ENCODE results near the gene PSMB3.

PSMB3 gene

DNA sequence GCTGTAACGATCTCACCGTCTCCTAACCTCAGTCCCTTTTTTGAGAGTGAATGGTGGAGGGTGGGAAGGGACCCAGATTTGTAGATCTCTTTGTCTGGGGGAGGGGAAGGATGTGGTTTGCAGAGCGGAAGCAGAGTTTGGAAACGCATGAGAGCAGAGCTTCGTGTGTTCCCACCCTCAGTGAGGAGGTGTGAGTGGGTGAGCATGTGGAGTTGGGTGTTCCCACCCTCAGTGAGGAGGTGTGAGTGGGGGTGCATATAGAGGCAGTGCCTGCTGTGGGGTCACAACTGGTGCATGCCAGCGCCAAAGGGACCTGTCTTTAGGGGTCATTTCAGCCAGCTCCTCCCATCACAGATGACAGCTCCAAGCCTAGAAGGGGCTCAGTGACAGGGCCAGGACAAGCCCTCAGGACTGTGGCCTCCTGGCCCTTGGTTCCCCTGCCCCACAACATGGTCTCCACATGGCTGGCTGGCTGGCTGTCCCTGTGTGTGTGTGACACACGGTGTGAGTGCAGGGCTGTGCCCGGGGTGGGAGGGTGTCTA lies 24.2 kb upstream of the PSMB3 start (continued):
- TF ChIP-seq ZNF701 (tag by site-specific recombination; IDR thresholded peaks at IDR 0.05), result no peak
- no peak for TF ChIP-seq ZNF335 (tag by site-specific recombination; conservative IDR thresholded peaks at IDR 0.05)
- TF ChIP-seq ZNF2 (tag by site-specific recombination; IDR thresholded peaks at IDR 0.05), result no peak
- no peak for TF ChIP-seq ZNF23 (tag by site-specific recombination; IDR thresholded peaks at IDR 0.05; ENCODE audit: borderline replicate concordance)
- peak; percentile 63 for TF ChIP-seq ZBTB48 (tag by site-specific recombination; IDR thresholded peaks at IDR 0.05)
- TF ChIP-seq SETDB1 (IDR thresholded peaks at IDR 0.05; ENCODE audit: insufficient read length, low read length), result no peak
- TF ChIP-seq, protein P1, sequence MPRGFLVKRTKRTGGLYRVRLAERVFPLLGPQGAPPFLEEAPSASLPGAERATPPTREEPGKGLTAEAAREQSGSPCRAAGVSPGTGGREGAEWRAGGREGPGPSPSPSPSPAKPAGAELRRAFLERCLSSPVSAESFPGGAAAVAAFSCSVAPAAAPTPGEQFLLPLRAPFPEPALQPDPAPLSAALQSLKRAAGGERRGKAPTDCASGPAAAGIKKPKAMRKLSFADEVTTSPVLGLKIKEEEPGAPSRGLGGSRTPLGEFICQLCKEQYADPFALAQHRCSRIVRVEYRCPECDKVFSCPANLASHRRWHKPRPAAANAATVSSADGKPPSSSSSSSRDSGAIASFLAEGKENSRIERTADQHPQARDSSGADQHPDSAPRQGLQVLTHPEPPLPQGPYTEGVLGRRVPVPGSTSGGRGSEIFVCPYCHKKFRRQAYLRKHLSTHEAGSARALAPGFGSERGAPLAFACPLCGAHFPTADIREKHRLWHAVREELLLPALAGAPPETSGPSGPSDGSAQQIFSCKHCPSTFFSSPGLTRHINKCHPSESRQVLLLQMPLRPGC (tag by site-specific recombination; IDR thresholded peaks at IDR 0.05), result no peak
- TF ChIP-seq YY1 (tag by site-specific recombination; IDR thresholded peaks at IDR 0.05), result no peak

DNA sequence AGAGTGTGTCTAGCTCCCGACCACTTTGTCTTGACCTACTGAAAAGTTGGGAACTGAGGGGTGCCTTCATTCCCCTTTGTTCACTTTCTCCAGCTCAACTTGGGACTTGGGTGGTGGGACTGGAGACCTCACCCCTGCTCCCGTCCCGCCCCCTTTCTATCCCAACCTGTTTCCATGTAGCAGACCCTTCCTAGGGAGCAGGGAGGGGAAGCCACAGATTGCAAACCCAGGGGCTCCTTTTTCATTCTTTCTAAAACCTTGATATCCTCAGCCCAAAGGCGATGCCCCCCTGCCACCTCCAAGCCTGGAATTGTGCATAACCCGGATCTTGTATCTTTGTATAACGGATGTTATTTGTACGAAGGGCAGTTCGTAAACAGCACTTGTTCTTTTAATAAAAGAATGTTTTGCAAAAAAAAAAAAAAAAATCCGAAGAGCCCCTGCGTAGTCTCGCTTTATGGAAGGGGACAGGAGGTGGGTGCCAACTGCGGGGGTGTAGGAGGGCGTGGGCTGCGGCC lies 23.1 kb upstream of the PSMB3 start:
- H3K36me3 ChIP-seq (ENCODE audit: control insufficient read depth in 2 of 2, insufficient read depth in 1 of 2, low read length in 2 of 2), result peaks cover 10 to 44% of the 10 kb centered on the region in 2 experiments
- H3K4me3 ChIP-seq (ENCODE audit: low read depth, low read length), result peak overlapping the region; percentile 67
- POLR2A ChIA-PET, result interaction anchor here (0.7 to 3.5 kb wide), 4 partner anchors 9 to 53 kb away, joined by 3 to 23 read pairs (median 5); partner anchors contain the start of gene PSMB3
- H3K27ac ChIP-seq (ENCODE audit: extremely low read depth, low read depth, low read length), result peak overlapping the region; percentile 11; the same call in 1 of the 2 replicates
- peaks cover 5% of the 10 kb centered on the region for H3K4me1 ChIP-seq (ENCODE audit: control insufficient read depth, insufficient read depth, low read length)
- no peaks in the 10 kb centered on the region for H3K9me3 ChIP-seq (ENCODE audit: control insufficient read depth, insufficient read depth, low read depth, low read length)
- TF ChIP-seq, protein P2, sequence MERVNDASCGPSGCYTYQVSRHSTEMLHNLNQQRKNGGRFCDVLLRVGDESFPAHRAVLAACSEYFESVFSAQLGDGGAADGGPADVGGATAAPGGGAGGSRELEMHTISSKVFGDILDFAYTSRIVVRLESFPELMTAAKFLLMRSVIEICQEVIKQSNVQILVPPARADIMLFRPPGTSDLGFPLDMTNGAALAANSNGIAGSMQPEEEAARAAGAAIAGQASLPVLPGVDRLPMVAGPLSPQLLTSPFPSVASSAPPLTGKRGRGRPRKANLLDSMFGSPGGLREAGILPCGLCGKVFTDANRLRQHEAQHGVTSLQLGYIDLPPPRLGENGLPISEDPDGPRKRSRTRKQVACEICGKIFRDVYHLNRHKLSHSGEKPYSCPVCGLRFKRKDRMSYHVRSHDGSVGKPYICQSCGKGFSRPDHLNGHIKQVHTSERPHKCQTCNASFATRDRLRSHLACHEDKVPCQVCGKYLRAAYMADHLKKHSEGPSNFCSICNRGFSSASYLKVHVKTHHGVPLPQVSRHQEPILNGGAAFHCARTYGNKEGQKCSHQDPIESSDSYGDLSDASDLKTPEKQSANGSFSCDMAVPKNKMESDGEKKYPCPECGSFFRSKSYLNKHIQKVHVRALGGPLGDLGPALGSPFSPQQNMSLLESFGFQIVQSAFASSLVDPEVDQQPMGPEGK (tag by site-specific recombination; IDR thresholded peaks at IDR 0.05), result 0 out of 2 replicates have a peak, but pooled peaks have one; percentile 49
- TF ChIP-seq, protein P3, sequence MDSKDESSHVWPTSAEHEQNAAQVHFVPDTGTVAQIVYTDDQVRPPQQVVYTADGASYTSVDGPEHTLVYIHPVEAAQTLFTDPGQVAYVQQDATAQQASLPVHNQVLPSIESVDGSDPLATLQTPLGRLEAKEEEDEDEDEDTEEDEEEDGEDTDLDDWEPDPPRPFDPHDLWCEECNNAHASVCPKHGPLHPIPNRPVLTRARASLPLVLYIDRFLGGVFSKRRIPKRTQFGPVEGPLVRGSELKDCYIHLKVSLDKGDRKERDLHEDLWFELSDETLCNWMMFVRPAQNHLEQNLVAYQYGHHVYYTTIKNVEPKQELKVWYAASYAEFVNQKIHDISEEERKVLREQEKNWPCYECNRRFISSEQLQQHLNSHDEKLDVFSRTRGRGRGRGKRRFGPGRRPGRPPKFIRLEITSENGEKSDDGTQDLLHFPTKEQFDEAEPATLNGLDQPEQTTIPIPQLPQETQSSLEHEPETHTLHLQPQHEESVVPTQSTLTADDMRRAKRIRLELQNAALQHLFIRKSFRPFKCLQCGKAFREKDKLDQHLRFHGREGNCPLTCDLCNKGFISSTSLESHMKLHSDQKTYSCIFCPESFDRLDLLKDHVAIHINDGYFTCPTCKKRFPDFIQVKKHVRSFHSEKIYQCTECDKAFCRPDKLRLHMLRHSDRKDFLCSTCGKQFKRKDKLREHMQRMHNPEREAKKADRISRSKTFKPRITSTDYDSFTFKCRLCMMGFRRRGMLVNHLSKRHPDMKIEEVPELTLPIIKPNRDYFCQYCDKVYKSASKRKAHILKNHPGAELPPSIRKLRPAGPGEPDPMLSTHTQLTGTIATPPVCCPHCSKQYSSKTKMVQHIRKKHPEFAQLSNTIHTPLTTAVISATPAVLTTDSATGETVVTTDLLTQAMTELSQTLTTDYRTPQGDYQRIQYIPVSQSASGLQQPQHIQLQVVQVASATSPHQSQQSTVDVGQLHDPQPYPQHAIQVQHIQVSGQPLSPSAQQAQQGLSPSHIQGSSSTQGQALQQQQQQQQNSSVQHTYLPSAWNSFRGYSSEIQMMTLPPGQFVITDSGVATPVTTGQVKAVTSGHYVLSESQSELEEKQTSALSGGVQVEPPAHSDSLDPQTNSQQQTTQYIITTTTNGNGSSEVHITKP (tag by site-specific recombination; IDR thresholded peaks at IDR 0.05), result peak; percentile 73; the same call in 1 of the 2 replicates
- TF ChIP-seq ZNF211 (tag by site-specific recombination; IDR thresholded peaks at IDR 0.05; ENCODE audit: low read depth), result no peak
- CTCF ChIA-PET, result interaction anchor here (1.0 to 2.8 kb wide), 8 partner anchors 11 to 66 kb away, joined by 3 to 14 read pairs (median 4); no protein-coding TSS in a partner anchor

DNA sequence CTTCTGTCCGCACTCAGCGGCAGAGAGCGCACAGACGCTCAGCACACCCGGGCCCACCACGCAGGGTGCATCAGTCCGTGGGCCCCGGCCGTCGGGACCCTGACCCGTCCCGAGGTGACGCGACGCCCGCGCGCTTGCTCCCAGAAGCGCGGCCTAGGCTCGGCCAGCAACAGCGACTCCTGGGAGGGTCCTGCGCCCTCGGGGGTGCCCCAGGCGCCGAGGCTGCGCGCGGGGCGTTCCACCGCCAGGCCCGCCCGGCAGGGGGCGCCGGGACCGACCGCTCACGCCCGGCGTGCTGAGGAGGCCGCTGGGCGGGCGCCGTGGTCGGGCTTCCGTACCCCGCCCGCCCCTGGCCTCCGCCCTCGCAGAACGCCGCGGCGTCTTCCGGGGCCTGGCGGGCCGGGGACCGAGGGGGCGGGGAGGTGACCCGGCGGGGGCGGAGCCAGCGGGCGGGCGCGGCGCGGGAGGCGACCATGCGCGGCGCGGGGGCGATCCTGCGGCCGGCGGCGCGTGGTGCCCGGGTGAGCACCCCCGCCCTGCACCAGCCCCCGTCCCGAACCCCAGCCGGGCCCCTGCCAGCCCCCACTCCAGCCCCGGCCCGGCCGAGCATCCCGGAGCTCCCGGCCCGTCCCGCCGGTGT lies 22.5 kb upstream of the PSMB3 start, which contains the start of gene CISD3:
Gene CISD3 (plus strand): TSS at position 456 of the 640 bp plus-strand sequence. CDS start 18 bp downstream, at position 474.
- Histone ChIP-seq H3K27ac (ENCODE audit: extremely low read depth, low read depth, low read length) (peak within 1 kb of the TSS; percentile 67), H3K4me3 (ENCODE audit: low read depth, low read length) (peak within 1 kb of the TSS; percentile 67), H3K9me3 (ENCODE audit: control insufficient read depth, insufficient read depth, low read depth, low read length) (no peaks in the 10 kb centered on the region), H3K36me3 (ENCODE audit: control insufficient read depth in 2 of 2, insufficient read depth in 1 of 2, low read length in 2 of 2) (peaks cover 10 to 42% of the 10 kb centered on the region in 2 experiments), H3K4me1 (ENCODE audit: control insufficient read depth, insufficient read depth, low read length) (peaks cover 5% of the 10 kb centered on the region)
- POLR2A ChIA-PET, result interaction anchor here (0.7 to 2.3 kb wide), 11 partner anchors 11 to 53 kb away, joined by 3 to 18 read pairs (median 6); partner anchors contain the start of genes MLLT6 and PSMB3
- CTCF ChIA-PET, result interaction anchor here (0.5 to 3.1 kb wide), 8 partner anchors 11 to 735 kb away, joined by 3 to 17 read pairs (median 4); no protein-coding TSS in a partner anchor
- TF ChIP-seq ZNF140 (tag by site-specific recombination; IDR thresholded peaks at IDR 0.05), result no peak
- no peak for TF ChIP-seq KLF10 (tag by site-specific recombination; IDR thresholded peaks at IDR 0.05)
- TF ChIP-seq ZNF24 (tag by site-specific recombination; IDR thresholded peaks at IDR 0.05), result no peak
- peak; percentile 58; the same call in 1 of the 2 replicates for TF ChIP-seq KLF16 (tag by site-specific recombination; IDR thresholded peaks at IDR 0.05)
- no peak for TF ChIP-seq ZNF585B (tag by site-specific recombination; IDR thresholded peaks at IDR 0.05)
- TF ChIP-seq, protein P4, sequence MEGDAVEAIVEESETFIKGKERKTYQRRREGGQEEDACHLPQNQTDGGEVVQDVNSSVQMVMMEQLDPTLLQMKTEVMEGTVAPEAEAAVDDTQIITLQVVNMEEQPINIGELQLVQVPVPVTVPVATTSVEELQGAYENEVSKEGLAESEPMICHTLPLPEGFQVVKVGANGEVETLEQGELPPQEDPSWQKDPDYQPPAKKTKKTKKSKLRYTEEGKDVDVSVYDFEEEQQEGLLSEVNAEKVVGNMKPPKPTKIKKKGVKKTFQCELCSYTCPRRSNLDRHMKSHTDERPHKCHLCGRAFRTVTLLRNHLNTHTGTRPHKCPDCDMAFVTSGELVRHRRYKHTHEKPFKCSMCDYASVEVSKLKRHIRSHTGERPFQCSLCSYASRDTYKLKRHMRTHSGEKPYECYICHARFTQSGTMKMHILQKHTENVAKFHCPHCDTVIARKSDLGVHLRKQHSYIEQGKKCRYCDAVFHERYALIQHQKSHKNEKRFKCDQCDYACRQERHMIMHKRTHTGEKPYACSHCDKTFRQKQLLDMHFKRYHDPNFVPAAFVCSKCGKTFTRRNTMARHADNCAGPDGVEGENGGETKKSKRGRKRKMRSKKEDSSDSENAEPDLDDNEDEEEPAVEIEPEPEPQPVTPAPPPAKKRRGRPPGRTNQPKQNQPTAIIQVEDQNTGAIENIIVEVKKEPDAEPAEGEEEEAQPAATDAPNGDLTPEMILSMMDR (tag by site-specific recombination; IDR thresholded peaks at IDR 0.05), result 0 out of 2 replicates have a peak, but pooled peaks have one; percentile 24
- no peak for TF ChIP-seq ZFP37 (tag by site-specific recombination; IDR thresholded peaks at IDR 0.05)
- no peak for TF ChIP-seq ZNF350 (tag by site-specific recombination; IDR thresholded peaks at IDR 0.05)
- TF ChIP-seq ZNF473 (tag by site-specific recombination; IDR thresholded peaks at IDR 0.05), result no peak
- TF ChIP-seq OSR2 (tag by site-specific recombination; IDR thresholded peaks at IDR 0.05), result no peak

All from HEK293 (cell line).